PC-9 (cell line): Measurements from ENCODE around the gene WIPI1.

ENCODE experiments used
- EZH2 ChIP-seq: fragments of 200-600 bp; sonication (generic); IDR thresholded peaks from 2 replicates; pipeline ENCODE4 v1.8.0; 2017; ENCODE audit warnings: antibody characterized with exemption, low read depth
- TF ChIP-seq, protein P1 (sequence below): fragments of 200-600 bp; sonication (generic); conservative IDR thresholded peaks from 2 replicates; pipeline ENCODE4 v1.6.1; 2017; ENCODE audit warnings: mixed run types, antibody characterized with exemption, mild to moderate bottlenecking, moderate library complexity

- TF ChIP-seq, protein P1, sequence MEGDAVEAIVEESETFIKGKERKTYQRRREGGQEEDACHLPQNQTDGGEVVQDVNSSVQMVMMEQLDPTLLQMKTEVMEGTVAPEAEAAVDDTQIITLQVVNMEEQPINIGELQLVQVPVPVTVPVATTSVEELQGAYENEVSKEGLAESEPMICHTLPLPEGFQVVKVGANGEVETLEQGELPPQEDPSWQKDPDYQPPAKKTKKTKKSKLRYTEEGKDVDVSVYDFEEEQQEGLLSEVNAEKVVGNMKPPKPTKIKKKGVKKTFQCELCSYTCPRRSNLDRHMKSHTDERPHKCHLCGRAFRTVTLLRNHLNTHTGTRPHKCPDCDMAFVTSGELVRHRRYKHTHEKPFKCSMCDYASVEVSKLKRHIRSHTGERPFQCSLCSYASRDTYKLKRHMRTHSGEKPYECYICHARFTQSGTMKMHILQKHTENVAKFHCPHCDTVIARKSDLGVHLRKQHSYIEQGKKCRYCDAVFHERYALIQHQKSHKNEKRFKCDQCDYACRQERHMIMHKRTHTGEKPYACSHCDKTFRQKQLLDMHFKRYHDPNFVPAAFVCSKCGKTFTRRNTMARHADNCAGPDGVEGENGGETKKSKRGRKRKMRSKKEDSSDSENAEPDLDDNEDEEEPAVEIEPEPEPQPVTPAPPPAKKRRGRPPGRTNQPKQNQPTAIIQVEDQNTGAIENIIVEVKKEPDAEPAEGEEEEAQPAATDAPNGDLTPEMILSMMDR: no peak
- TF ChIP-seq EZH2: no peak
These were observed 40.0 kb downstream of the WIPI1 start for GRCh38 chr17:68417317-68417716.
